ENCODE data around the gene P2RY6. TPM values are rescaled to one million over a fixed set of nuclear protein-coding genes. Genes with fewer than 3 reads are reported as not detected.

P2RY6 gene
- total RNA-seq, 4 donors from 2014 or later, result 1.0 to 4.2 (median 2.4) TPM

DNA sequence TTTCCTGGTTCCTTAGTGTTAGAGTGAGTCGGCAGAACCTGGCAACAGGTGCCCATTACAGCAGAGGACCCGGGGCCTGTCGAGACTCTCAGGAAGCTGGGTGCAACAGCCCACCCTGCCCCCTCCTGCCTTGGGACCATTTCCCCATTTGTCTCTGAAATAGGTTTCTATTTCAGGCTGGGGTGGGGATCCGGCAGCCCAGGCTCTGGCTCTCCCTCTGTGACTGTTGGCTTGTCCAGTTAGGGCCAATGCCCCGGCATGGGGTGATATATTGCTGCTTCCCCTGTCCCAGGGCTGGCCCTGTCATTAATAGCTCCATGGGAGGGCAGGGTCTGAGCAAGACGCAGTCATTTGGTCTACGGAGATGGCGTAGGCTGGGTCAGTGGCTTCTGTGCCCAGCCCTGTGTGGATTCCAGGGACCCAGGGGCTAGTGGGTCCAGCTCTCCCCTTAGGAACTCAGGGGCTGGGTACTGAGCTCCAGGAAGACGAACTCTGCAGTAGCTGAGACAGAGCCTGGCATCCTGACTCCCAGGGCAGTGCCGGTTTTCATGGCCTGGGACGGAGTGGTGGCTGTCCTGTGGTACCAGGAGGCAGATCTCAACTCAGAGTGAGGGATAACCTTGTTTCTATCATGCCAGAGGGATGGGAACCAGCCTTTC lies 2.7 kb downstream of the P2RY6 start:
- ATAC-seq (ENCODE audit: low FRiP score) (no peak), DNase-seq (ENCODE audit: low spot score) (no peak)
- TF ChIP-seq CTCF (IDR thresholded peaks at IDR 0.05), result no peak

GRCh38 chr11:73275381-73275750 lies 3.2 kb downstream of the P2RY6 start:
- ATAC-seq (ENCODE audit: low FRiP score) (no peak), DNase-seq (ENCODE audit: low spot score) (no peak)
- TF ChIP-seq CTCF (IDR thresholded peaks at IDR 0.05), result no peak

GRCh38 chr11:73277467-73277866 lies 5.3 kb downstream of the P2RY6 start:
- TF ChIP-seq CTCF (IDR thresholded peaks at IDR 0.05), result no peak
- ATAC-seq (ENCODE audit: low FRiP score), result no peak
- no peak for DNase-seq (ENCODE audit: low spot score)

DNA sequence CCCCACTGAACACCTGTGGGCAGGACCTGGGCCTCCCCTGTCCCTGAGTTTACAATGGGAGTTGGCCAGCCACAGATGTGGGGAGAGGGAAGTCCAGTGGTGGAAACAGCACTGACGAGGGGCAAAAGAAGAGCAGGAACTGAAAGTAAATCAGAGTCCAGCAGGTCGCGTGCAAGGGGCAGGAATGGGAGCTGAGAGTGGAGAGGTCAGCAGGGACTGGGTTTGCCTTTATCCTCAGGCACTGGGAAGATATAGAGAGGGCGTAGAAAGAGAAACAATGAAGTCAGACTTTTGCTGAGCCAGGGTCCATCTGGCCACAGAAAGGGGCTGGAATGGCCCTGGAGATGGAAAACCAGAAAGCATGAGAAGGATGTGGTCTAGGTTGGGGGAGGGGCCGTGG lies 8.5 kb downstream of the P2RY6 start:
- DNase-seq (ENCODE audit: low spot score) (no peak), ATAC-seq (ENCODE audit: low FRiP score) (no peak)
- TF ChIP-seq CTCF (IDR thresholded peaks at IDR 0.05), result no peak

- no peak for DNase-seq (ENCODE audit: low spot score)
- no peak for ATAC-seq (ENCODE audit: low FRiP score)
- no peak for TF ChIP-seq CTCF (IDR thresholded peaks at IDR 0.05)
These were observed 9.1 kb downstream of the P2RY6 start for GRCh38 chr11:73281201-73281741.

DNA sequence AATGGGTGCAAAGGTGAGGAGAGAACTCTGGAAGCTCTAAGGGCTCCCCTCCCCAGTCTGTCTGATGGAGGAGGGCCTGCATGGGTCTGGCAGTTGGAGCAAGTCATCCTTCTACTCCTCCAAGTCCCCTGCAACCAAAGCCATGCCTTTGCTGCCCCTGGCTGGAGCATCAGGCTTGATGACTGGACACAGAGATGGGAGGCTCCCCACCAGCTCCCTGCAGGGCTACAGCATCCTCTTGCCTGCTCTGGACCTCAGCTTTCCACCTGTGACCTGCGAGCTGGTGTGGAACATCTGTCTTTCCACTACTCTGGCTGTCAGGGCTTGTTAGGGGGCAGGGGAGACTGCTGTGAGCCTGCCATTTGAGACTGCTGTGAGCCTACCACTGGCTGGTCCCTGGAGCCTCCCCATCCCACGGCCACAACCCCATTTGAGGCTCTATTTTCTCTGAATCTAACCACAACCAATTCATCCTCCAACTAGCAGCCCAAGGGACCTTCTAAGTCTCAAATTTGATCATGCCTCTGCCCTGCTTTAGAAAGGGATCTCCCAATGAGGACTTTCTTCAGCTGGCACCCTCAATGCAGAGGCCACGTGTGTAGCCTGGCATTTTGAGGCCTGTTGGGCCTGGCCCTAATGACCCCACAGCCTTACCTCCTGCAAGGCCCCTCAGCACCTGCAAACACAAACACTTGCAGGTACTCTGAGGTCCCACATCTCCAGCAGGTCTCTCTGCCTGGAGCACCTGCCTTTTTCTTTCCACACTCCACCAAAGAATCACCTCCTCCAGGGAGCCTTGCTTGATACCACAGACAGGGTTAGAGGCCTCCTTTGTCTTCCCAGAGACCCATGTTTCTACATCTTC lies 9.9 kb downstream of the P2RY6 start:
- ATAC-seq (ENCODE audit: low FRiP score) (no peak), DNase-seq (ENCODE audit: low spot score) (no peak)
- TF ChIP-seq CTCF (IDR thresholded peaks at IDR 0.05), result no peak

Measured in omental fat pad (tissue), 4 donors.